ENCODE results near the gene HPS3. TPM values are rescaled to one million over a fixed set of nuclear protein-coding genes. Genes with fewer than 3 reads are reported as not detected.

Gene HPS3
- polyA plus RNA-seq, 1 experiment = 28.1 TPM

DNA sequence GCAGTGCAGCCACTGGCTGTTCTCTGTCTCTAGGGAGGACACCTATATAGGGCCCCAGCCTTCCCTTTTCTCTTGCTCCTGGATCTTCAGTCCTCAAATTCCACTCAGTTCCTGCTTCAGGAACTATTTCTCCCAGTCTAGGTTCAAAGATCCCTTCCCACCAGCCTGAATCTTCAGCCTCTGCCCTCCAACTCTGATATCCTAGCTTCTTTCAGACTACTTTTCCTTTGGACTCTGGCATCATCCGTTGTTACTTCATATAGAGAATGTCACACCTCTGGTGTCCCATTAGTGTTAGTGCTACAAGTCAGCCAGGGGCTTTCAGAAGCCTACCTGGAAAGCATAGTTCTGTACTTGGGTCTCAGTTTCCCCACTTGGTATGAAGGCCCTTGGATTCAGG is 10.0 kb upstream of the HPS3 start:
- H3K27me3 ChIP-seq (ENCODE audit: control insufficient read depth, insufficient read depth, low read length) = no peaks in the 10 kb centered on the region
- TF ChIP-seq, protein P1, sequence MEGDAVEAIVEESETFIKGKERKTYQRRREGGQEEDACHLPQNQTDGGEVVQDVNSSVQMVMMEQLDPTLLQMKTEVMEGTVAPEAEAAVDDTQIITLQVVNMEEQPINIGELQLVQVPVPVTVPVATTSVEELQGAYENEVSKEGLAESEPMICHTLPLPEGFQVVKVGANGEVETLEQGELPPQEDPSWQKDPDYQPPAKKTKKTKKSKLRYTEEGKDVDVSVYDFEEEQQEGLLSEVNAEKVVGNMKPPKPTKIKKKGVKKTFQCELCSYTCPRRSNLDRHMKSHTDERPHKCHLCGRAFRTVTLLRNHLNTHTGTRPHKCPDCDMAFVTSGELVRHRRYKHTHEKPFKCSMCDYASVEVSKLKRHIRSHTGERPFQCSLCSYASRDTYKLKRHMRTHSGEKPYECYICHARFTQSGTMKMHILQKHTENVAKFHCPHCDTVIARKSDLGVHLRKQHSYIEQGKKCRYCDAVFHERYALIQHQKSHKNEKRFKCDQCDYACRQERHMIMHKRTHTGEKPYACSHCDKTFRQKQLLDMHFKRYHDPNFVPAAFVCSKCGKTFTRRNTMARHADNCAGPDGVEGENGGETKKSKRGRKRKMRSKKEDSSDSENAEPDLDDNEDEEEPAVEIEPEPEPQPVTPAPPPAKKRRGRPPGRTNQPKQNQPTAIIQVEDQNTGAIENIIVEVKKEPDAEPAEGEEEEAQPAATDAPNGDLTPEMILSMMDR (IDR thresholded peaks at IDR 0.05; ENCODE audit: low read depth, low read length) = no peak
- H3K27ac ChIP-seq (ENCODE audit: low read depth, low read length) = no peak overlapping the region
- no peaks in the 10 kb centered on the region for H3K9me3 ChIP-seq (ENCODE audit: control insufficient read depth, insufficient read depth, low read length)
- DNase-seq (ENCODE audit: low read depth, low spot score) = no peak
- H3K4me3 ChIP-seq (ENCODE audit: low read depth, low read length) = no peak overlapping the region
- ChIA-PET POLR2A (no interaction called here), CTCF (interaction anchor here (0.7 to 6.4 kb wide), 42 partner anchors 7 to 689 kb away, joined by 3 to 153 read pairs (median 6); partner anchors contain the start of genes HPS3 and TM4SF18)

DNA sequence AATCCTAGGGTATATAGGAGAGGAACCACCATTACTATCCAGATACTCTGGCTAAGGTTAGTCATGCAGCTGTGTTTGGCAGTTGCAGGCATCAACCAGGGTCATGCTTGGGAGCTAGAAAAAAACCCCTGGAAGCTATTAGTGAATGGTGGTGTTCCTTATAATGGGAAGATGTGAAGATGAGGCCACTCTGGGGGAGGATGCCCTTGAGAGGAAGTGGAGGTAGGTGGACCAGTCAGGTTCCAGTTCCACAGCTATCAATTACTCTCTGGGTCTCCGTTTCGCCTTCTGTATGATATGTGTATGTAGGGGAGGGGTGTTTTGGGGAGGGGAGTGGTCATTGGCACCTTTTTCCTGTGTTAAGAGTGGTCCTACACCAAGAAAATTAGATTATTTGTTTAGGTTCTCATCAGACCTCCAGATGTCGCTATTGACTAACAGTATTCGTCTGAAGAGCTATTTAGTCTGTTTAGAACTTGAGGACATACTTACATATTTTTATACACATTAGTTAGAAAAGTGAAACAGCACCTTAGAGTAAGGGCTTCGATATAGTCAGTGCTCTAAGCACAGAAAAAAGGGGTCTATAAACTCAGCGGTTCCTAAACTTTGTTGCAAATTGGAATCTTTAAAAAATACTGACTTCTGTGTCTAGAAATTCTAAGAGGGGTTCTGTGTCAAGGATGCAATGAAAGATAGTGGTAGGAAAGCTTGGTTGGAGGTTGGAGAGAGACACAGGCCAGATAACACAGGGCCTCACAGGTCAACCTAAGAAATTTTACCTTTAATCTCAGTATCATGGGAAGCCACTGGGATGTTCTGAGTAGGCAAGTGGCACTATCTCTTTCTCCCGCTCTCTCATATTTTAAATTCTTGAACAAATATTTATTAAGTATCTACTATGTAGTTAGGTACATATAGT is 9.1 kb upstream of the HPS3 start:
- Histone ChIP-seq H3K27me3 (ENCODE audit: control insufficient read depth, insufficient read depth, low read length) (no peaks in the 10 kb centered on the region), H3K27ac (ENCODE audit: low read depth, low read length) (no peak overlapping the region), H3K9me3 (ENCODE audit: control insufficient read depth, insufficient read depth, low read length) (no peaks in the 10 kb centered on the region), H3K4me3 (ENCODE audit: low read depth, low read length) (no peak overlapping the region)
- TF ChIP-seq, protein P1 (IDR thresholded peaks at IDR 0.05; ENCODE audit: low read depth, low read length) = peak; percentile 59
- DNase-seq (ENCODE audit: low read depth, low spot score) = peak; percentile 33
- ChIA-PET CTCF (interaction anchor here (0.6 to 6.4 kb wide), 57 partner anchors 8 to 694 kb away, joined by 3 to 153 read pairs (median 4); partner anchors contain the start of genes HLTF, HPS3 and TM4SF18), POLR2A (interaction anchor here (1.0 kb wide), 3 partner anchors 9 to 164 kb away, joined by 3 to 10 read pairs (median 3); partner anchors contain the start of gene HPS3)

DNA sequence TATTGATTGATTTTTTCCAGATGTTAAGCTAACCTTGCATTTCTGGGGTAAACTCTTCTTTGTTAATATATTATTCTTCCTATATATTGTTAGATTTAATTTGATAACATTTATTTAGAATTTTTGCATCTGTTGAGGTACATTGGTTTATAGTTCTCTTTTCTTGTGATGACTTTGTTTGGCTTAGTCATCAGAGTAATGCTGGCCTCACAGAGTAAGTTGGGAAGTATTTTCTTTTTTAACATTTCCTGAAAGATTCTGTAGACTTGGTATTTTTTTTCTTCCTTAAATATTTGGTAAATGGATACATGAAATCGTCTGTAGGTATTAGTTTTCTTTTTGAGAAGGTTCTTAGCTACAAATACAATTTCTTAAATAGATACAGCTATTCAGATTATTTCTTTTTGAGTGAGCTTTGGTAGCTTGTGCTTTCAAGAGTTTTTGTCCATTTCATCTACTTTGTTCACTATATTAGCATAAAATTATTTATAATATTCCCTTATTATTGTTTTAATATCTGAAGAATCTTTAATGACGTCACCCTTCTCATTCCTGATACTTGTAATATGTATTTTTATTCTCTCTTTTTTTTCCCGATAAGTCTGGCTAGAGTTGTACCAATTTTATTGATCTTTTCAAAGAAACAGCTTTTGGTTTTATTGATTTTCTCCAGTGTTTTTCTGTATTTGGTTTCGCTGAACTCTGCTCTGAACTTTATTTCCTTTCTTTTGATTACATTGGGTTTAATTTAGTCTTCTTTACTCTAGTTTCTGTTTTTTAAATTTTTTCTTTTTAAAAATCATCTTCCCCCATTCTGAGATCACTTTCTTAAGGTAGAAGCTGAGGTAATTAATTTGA is 6.5 kb upstream of the HPS3 start:
- CTCF ChIA-PET = interaction anchor here (0.6 to 6.4 kb wide), 5 partner anchors 150 to 373 kb away, joined by 3 to 153 read pairs (median 5); partner anchors contain the start of gene TM4SF18

DNA sequence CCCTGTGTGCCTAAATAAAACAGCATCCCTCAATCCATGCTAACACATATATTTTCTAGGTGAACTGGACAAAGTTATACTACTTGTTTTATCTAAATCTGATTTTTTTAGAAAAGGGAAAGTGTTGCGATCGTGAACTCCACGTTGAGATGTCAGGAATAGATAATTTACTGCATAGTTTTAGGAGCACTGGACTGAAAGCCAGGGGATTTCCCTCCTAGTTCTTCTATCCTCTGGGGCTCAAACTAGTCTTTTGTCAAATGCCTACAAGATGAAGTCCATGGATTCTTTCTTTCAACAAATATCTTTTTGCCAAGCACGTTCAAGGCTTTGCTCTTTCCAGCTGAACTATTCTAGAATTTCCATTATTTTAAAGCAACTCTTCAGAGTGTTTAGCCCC is 617 bp upstream of the HPS3 start:
- H3K27me3 ChIP-seq (ENCODE audit: control insufficient read depth, insufficient read depth, low read length) = no peaks in the 10 kb centered on the region
- ChIA-PET POLR2A (no interaction called here), CTCF (interaction anchor here (0.5 to 3.8 kb wide), 4 partner anchors 8 to 678 kb away, joined by 3 to 25 read pairs (median 5); no protein-coding TSS in a partner anchor)
- H3K4me3 ChIP-seq (ENCODE audit: low read depth, low read length) = peak overlapping the region; percentile 81
- TF ChIP-seq, protein P1 (IDR thresholded peaks at IDR 0.05; ENCODE audit: low read depth, low read length) = no peak
- H3K9me3 ChIP-seq (ENCODE audit: control insufficient read depth, insufficient read depth, low read length) = no peaks in the 10 kb centered on the region
- DNase-seq (ENCODE audit: low read depth, low spot score) = no peak
- peak overlapping the region; percentile 42 for H3K27ac ChIP-seq (ENCODE audit: low read depth, low read length)

More for the DNA sequence above, 6.5 kb upstream of the HPS3 start:
- Histone ChIP-seq H3K27me3 (ENCODE audit: control insufficient read depth, insufficient read depth, low read length) (no peaks in the 10 kb centered on the region), H3K27ac (ENCODE audit: low read depth, low read length) (no peak overlapping the region), H3K4me3 (ENCODE audit: low read depth, low read length) (no peak overlapping the region), H3K9me3 (ENCODE audit: control insufficient read depth, insufficient read depth, low read length) (no peaks in the 10 kb centered on the region)
- TF ChIP-seq, protein P1 (IDR thresholded peaks at IDR 0.05; ENCODE audit: low read depth, low read length) = no peak
- POLR2A ChIA-PET = no interaction called here
- DNase-seq (ENCODE audit: low read depth, low spot score) = peak; percentile 15

Measured in AG04450 (cell line).